GM15510 (cell line): ENCODE results near the gene DENND1A.

Source experiments
- POLR2A ChIP-seq: IDR thresholded peaks from 3 replicates; pipeline ENCODE4 v1.6.1; 2011; ENCODE audit warnings: borderline replicate concordance; ENCODE audit not compliant: insufficient read length; ENCODE audit errors: extremely low read depth

Gene DENND1A

DNA sequence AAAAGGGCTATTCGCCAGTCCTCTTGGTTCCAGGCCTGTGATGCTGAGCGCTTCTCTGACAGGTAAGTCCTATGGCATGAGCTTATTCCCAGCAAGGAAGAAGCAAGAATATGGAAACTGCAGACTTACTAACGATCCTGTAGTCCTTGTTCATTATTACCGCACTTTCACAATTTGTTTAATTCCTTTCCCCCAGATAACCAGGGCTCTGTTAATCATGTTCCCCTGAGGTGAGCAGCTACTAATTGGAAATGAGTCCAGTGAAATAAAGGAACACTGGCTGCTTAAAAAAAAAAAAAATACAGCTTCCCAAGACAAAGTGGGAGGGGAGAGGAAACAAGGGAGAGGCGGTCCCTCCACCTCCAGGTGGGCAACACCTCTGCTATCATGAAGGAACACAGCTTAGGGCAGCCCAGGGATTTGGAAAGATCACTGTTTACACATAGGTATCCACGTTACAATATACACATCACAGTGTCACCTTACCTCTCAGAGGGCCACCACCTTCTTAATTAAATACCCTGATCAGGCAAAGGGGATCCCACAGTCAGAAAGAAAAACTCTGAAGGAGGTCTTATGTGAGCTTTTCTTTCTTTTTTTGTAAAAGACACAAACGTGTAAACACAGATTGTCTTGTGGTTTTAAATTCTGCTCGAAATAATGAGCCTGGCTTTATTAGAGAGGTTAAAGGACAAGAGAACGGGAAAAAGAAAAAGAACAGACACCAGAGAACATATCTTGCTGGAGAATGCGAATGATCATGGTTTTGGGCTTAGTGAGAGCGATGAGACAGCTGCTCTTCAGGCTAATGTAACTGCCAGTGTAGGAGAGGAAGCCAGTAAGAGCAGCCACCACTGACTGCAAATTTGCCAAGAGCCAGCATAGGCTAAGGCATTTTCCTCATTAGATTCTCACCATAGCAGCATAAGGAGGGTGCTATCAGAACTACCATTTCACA is 315.3 kb downstream of the DENND1A start:
- TF ChIP-seq POLR2A = no peak

DNA sequence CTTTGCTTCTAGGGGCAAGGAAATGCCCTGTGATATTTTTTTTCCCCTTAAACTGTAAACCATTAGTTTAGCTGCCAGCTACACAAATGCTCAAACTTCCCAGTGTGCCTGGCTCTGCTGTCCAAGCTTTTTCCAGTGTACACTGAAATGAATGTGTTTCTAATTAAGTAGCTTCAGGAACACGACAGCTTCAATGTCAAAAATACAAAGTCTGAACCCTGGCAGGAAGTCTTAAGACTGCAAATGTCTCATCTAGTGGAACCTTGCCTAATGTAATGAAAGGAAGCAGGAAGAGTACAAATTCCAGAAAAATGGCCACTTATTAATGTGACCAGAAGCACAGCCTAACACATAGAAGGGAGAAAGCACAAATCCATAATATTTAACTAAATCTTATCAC is 318.7 kb downstream of the DENND1A start:
- no peak for TF ChIP-seq POLR2A

DNA sequence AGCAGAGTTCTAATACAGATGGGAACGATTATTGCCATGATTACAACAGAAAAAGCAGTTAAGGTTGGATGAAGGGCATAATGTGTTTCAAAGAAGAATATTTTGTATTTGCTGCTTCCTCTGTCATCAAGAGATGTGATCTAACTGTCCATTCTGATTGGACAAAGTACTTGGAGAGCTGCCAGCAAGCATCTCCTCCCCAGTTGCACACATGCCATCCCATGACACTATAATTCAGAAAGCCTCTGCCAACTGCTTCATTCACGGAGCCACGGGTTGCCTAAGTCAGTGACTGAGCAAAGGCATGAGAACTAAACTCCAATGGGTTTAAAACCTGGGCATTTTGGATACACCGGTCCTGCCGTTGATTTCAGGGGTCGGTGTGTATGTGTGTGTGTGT is 320.1 kb downstream of the DENND1A start:
- no peak for TF ChIP-seq POLR2A

GRCh38 chr9:123608104-123608503 is 321.8 kb downstream of the DENND1A start:
- TF ChIP-seq POLR2A = no peak

DNA sequence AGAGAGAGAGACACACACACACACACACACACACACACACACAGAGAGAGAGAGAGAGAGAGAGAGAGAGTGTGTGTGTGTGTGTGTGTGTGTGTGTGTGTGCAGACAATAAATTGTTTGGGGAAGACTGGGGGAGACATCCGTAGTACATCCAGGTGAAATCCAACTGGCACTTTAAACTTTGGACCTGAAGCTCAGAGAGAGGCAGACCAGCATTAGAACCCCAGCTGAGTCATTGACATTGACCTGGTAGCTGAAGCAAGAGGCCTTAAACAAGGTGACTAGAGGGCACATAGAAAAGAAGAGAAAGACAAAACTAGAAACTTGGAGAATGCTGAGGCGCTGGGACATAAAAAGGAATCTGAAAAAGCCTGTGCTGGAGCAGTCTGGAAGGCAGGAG is 322.4 kb downstream of the DENND1A start:
- TF ChIP-seq POLR2A = no peak

DNA sequence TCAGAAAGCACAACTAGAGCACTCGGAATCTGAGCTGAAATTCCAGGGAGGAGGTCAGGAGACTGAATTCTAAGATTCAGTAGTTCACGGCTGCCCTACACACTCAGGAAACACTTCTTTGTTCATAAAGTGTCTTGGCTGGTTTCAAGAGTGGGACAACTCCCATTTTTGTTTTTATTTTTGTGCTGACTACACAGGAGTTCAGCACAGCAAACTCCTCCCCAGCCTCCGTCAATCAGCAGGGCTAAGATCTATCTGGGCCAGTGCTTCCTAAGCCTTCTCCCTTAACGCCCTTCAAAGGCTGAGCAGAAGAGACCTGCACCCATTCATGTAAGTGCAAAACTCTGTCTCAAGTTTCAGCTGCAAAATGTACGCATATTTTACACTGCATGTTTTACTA is 323.8 kb downstream of the DENND1A start:
- TF ChIP-seq POLR2A = no peak

GRCh38 chr9:123605286-123605685 is 324.6 kb downstream of the DENND1A start:
- no peak for TF ChIP-seq POLR2A

DNA sequence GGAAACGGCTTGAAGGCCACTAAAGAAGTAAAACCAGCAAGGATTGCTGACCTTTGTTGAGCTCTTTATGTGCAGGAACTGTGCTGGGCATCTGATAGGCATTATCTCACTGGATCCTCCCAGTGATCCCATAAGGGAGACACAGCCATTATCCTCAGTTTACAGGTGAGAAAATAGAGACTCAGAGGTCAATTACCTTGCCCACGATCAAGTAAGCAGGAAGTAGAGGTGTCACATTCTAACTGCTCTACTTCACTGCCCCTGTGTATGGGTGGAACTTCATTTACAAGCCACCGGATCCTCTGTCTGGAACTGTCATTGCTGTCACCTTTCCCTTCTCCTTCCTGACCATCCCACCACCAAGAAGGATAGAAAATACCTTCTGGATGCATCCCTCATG is 325.1 kb downstream of the DENND1A start:
- TF ChIP-seq POLR2A = no peak

GRCh38 chr9:123601828-123602227 is 328.1 kb downstream of the DENND1A start:
- TF ChIP-seq POLR2A = no peak

DNA sequence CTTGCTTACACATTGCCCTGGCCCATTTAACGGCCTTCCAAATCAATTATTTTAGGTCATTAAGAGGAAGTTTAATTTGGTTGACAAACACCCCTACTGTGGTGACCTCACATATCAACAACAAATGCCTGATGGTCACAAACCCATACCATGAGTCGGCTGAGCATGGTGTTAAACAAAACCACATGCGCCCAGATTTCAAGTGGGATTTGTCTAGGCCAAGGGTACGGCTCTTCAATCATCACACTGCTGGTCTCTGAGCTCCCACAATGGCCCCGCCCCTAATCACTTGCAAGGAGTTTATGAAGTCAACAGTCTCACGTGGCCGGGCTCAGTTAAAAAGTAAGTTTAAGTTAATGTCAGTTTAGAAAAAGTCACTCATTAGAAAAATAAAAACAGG is 330.1 kb downstream of the DENND1A start:
- no peak for TF ChIP-seq POLR2A

- TF ChIP-seq POLR2A = no peak
These were observed 331.9 kb downstream of the DENND1A start for GRCh38 chr9:123597876-123598556.

- no peak for TF ChIP-seq POLR2A
These were observed 332.9 kb downstream of the DENND1A start for GRCh38 chr9:123597048-123597447.

GRCh38 chr9:123591283-123591682 is 338.6 kb downstream of the DENND1A start:
- TF ChIP-seq POLR2A = no peak

DNA sequence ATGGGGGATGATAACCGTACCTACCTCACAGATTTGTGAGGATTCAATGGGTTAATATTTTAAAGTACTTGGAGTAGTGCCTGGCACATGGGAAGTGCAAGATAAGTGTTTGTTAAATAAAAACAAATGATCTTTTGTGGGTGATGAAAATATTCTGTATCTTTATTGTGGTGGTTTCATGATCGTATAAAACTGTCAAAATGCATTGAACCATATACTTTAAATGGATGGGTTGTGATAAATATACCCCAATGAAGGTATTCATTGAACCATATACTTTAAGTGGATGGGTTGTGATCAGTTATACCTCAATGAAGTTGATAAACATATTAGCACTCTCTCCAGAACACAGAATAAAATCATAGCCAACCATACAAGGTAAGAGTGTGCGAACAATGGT is 339.4 kb downstream of the DENND1A start:
- TF ChIP-seq POLR2A = no peak

DNA sequence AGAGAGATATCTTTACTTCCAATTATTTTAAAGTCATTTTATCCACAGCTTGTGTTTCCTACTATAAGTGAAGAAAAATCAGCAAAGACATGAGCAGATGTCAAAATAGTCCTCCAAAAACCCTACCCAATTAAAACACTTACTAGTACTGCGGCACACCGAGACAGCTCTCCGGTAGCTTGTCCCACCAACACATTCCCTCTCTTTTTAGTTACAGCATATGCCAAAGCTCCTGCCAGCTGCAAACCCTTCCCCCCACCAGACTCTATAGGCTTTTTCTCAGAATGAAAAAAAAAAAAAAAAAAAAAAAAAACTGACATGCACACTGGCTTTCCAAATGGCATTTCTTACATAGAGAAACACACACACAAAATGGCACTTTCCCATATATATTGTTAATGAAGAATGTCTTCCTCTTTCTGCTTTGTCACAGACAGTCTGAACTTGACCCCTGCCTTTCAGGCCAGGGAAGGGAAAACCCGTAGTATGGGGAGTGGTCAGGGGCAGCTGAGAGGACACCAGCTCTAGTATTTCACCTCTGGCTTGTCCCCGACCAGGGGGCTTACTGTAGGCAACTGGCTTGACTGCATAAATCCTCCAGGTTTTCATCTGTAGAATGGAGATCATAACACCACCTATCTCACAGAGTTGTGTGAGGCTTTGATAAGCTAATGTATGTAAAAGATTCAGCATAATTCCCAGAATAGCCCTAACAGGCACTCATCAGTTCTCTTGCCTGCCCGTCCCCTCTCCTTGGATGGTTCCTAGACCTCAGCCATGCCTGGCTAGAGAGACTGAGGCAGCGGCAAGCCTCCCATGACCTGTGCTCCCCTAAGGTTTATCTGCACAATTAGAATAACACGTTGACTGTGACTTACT is 340.3 kb downstream of the DENND1A start:
- TF ChIP-seq POLR2A = no peak
